H1 (cell line): ENCODE data around the gene OR10G7. TPM values are rescaled to one million over a fixed set of nuclear protein-coding genes. Genes with fewer than 3 reads are reported as not detected.
"Not testable (repeated sequence)": the region's sequence is repeated elsewhere in the genome, so short reads cannot be mapped to it uniquely, and the experiment has no call there.

Source experiments
- CTCF ChIA-PET: fragments of 300-600 bp; sonication (Branson Sonifier 250); formaldehyde crosslinking; loops from one replicate; lab custom pipeline; 2021; ENCODE audit not compliant: partially characterized antibody; lab: Charles Lee
- POLR2A ChIA-PET: fragments of 300-600 bp; sonication (Branson Sonifier 250); formaldehyde crosslinking; loops from one replicate; lab custom pipeline; 2021; ENCODE audit warnings: inconsistent platforms; ENCODE audit not compliant: partially characterized antibody; lab: Charles Lee
- DNase-seq, 2 experiments: peaks; one replicate each; pipeline versions ENCODE4 v3.0.0 to v3.0.0-alpha.2; 2010 to 2022; ENCODE audit warnings: low spot score in 2 of 2, low read depth in 1 of 2, mixed read lengths in 1 of 2
- FAIRE-seq: peaks from 2 replicates; lab custom pipeline; 2011; peaks lifted over from hg19 to GRCh38; lab: Jason Lieb, UNC
- H2AFZ ChIP-seq: 2 replicates; pipeline ENCODE4 v1.8.1; 2012; ENCODE audit warnings: low read length, inconsistent platforms
- H2AK5ac ChIP-seq: 2 replicates; pipeline ENCODE4 v1.6.1; 2013; ENCODE audit warnings: low read depth, low read length
- H2BK120ac ChIP-seq: replicated peaks from 2 replicates; pipeline ENCODE3; 2013; ENCODE audit warnings: low read depth, low read length, inconsistent platforms
- H2BK12ac ChIP-seq: 2 replicates; pipeline ENCODE4 v1.6.1; 2013; ENCODE audit warnings: low read depth, low read length
- H2BK15ac ChIP-seq: 2 replicates; pipeline ENCODE4 v1.6.1; 2013; ENCODE audit warnings: low read length
- H2BK20ac ChIP-seq: 2 replicates; pipeline ENCODE4 v1.6.1; 2013; ENCODE audit warnings: low read length
- H2BK5ac ChIP-seq: 2 replicates; pipeline ENCODE4 v1.6.1; 2013; ENCODE audit warnings: low read depth, low read length
- H3K14ac ChIP-seq: 2 replicates; pipeline ENCODE4 v1.6.1; 2013; ENCODE audit warnings: inconsistent platforms; ENCODE audit not compliant: insufficient read length
- H3K18ac ChIP-seq: 2 replicates; pipeline ENCODE4 v1.6.1; 2013; ENCODE audit warnings: low read length; ENCODE audit errors: extremely low read depth
- H3K23ac ChIP-seq: 2 replicates; pipeline ENCODE4 v1.6.1; 2013; ENCODE audit warnings: inconsistent platforms; ENCODE audit not compliant: insufficient read length
- H3K23me2 ChIP-seq: 2 replicates; pipeline ENCODE4 v1.6.1; 2013; ENCODE audit warnings: low read depth, low read length
- H3K27ac ChIP-seq: 2 replicates; pipeline ENCODE4 v1.6.1; 2011; ENCODE audit warnings: low read depth, low read length, inconsistent platforms
- H3K27me3 ChIP-seq, 4 experiments: replicated peaks in 1 of 4; 1 replicate in 1 of 4; 2 replicates in 3 of 4; pipeline versions ENCODE4 v1.6.1 to v1.8.1; 2011 to 2013; ENCODE audit warnings: low read length in 3 of 4, mild to moderate bottlenecking in 3 of 4, inconsistent platforms in 2 of 4, mixed read lengths in 2 of 4, moderate library complexity in 1 of 4; ENCODE audit not compliant: control insufficient read depth in 3 of 4, insufficient read depth in 3 of 4; ENCODE audit errors: extremely low read depth in 1 of 4
- H3K36me3 ChIP-seq, 4 experiments: 2 replicates each; pipeline versions ENCODE4 v1.6.1 to v1.8.1; 2011 to 2013; ENCODE audit warnings: mild to moderate bottlenecking in 4 of 4, low read length in 3 of 4, moderate library complexity in 2 of 4, control low read depth in 1 of 4, inconsistent platforms in 1 of 4; ENCODE audit not compliant: insufficient read depth in 4 of 4, control insufficient read depth in 2 of 4
- H3K4ac ChIP-seq: replicated peaks from 2 replicates; pipeline ENCODE3; 2013; ENCODE audit warnings: low read length, low read depth, mixed read lengths, inconsistent platforms; ENCODE audit not compliant: insufficient read length
- H3K4me1 ChIP-seq, 4 experiments: replicated peaks in 1 of 4; 1 replicate in 1 of 4; 2 replicates in 3 of 4; pipeline versions ENCODE4 v1.6.1 to v1.8.1; 2011 to 2013; ENCODE audit warnings: low read length in 3 of 4, inconsistent platforms in 2 of 4, mixed read lengths in 1 of 4; ENCODE audit not compliant: insufficient read depth in 4 of 4, control insufficient read depth in 3 of 4
- H3K4me2 ChIP-seq, 2 experiments: 2 replicates each; pipeline versions ENCODE4 v1.6.1 to v1.8.1; 2011 to 2013; ENCODE audit warnings: low read depth in 2 of 2, low read length in 2 of 2, control low read depth in 1 of 2, inconsistent platforms in 1 of 2, mild to moderate bottlenecking in 1 of 2; ENCODE audit not compliant: insufficient read depth in 1 of 2
- H3K4me3 ChIP-seq, 4 experiments: fragments of 200-600, 300-600 bp in 1 of 4; sonication (generic), shearing (Covaris generic), sonication (Bioruptor Twin) in 1 of 4; 2 replicates each; pipeline versions ENCODE4 v1.5.1 to v1.8.1; 2011 to 2016; ENCODE audit warnings: low read length in 4 of 4, low read depth in 3 of 4, control low read depth in 2 of 4, inconsistent platforms in 2 of 4, mild to moderate bottlenecking in 2 of 4, mixed read lengths in 1 of 4, moderate library complexity in 1 of 4; ENCODE audit not compliant: insufficient read depth in 2 of 4; ENCODE audit errors: extremely low read depth in 1 of 4
- H3K56ac ChIP-seq: replicated peaks from 2 replicates; pipeline ENCODE3; 2013; ENCODE audit warnings: low read depth, mild to moderate bottlenecking, mixed read lengths, low read length, inconsistent platforms; ENCODE audit not compliant: insufficient read length
- H3K79me1 ChIP-seq: 2 replicates; pipeline ENCODE4 v1.6.1; 2013; ENCODE audit warnings: low read depth, low read length, control low read depth
- H3K79me2 ChIP-seq, 2 experiments: 2 replicates each; pipeline versions ENCODE4 v1.6.1 to v1.8.1; 2012 to 2013; ENCODE audit warnings: low read length in 2 of 2, mild to moderate bottlenecking in 2 of 2, inconsistent platforms in 1 of 2; ENCODE audit not compliant: insufficient read depth in 2 of 2, control insufficient read depth in 1 of 2
- H3K9ac ChIP-seq, 4 experiments: replicated peaks in 1 of 4; 1 replicate in 1 of 4; 2 replicates in 3 of 4; pipeline versions ENCODE4 v1.6.1 to v1.8.1; 2011 to 2013; ENCODE audit warnings: low read depth in 3 of 4, low read length in 3 of 4, control low read depth in 2 of 4, mild to moderate bottlenecking in 2 of 4, moderate library complexity in 2 of 4, inconsistent platforms in 1 of 4; ENCODE audit errors: extremely low read depth in 1 of 4
- H3K9me3 ChIP-seq, 2 experiments: 2 replicates each; pipeline versions ENCODE4 v1.6.1 to v1.8.1; 2012 to 2013; ENCODE audit warnings: mild to moderate bottlenecking in 2 of 2, moderate library complexity in 2 of 2, control low read depth in 1 of 2, inconsistent platforms in 1 of 2, low read depth in 1 of 2, low read length in 1 of 2, mixed read lengths in 1 of 2; ENCODE audit not compliant: insufficient read depth in 2 of 2
- H4K20me1 ChIP-seq, 2 experiments: replicated peaks in 1 of 2; 2 replicates each; pipeline versions ENCODE3 to v1.8.1; 2011 to 2013; ENCODE audit warnings: inconsistent platforms in 2 of 2, low read length in 2 of 2, mild to moderate bottlenecking in 1 of 2; ENCODE audit not compliant: insufficient read depth in 2 of 2, control insufficient read depth in 1 of 2
- H4K5ac ChIP-seq: 2 replicates; pipeline ENCODE4 v1.6.1; 2013; ENCODE audit warnings: low read length, low read depth, mixed read lengths, inconsistent platforms; ENCODE audit not compliant: insufficient read length
- H4K8ac ChIP-seq: 2 replicates; pipeline ENCODE4 v1.8.0; 2013; ENCODE audit warnings: mild to moderate bottlenecking, moderate library complexity, low read length, inconsistent platforms; ENCODE audit not compliant: insufficient read depth; ENCODE audit errors: extremely low read depth
- H4K91ac ChIP-seq: replicated peaks from 2 replicates; pipeline ENCODE3; 2013; ENCODE audit warnings: low read length, mixed read lengths, inconsistent platforms; ENCODE audit not compliant: insufficient read length
- WGBS, 2 experiments: shearing (Covaris generic) in 1 of 2; methylation state at CpG; one replicate each; pipeline versions ENCODE4 v1.1.6 to v1.1.7; 2013 to 2015; ENCODE audit warnings: low lambda C conversion rate in 2 of 2, mixed read lengths in 2 of 2, inconsistent platforms in 1 of 2, low coverage in 1 of 2, missing lambda C conversion rate in 1 of 2; ENCODE audit not compliant: insufficient replicate concordance in 2 of 2, insufficient coverage in 1 of 2, insufficient read length in 1 of 2; ENCODE audit errors: extremely low coverage in 1 of 2, missing lambda C conversion rate in 1 of 2; 5-methylcytosine and 5-hydroxymethylcytosine counted together
- polyA plus RNA-seq, 7 experiments: library from polyadenylated mRNA; depleted of rRNA in 3 of 7; stranded (reverse) in 5 of 7; unstranded in 2 of 7; fragments of >200 nt in 5 of 7; fragments of 200-250 nt in 2 of 7; gene quantifications; 1 replicate in 5 of 7; 2 replicates in 1 of 7; 4 replicates in 1 of 7; pipeline versions ENCODE4 v1.2.1 to v1.2.3, GENCODE V29; 2011 to 2013; ENCODE audit warnings: missing spikeins in 2 of 7, mixed read lengths in 2 of 7
- total RNA-seq: library from RNA; stranded (reverse); fragmentation: NEBNext Ultra II Directional; extraction: Animal tissue kit (Norgen Biotek cat#: 25700); gene quantifications from 2 replicates; pipeline ENCODE4 v1.2.1, GENCODE V29; 2021

Gene OR10G7
- total and polyA plus RNA-seq, 2 of the 8 experiments (the other 6 are each of a cell fraction or from before 2014, with no cell fraction given) = not detected

DNA sequence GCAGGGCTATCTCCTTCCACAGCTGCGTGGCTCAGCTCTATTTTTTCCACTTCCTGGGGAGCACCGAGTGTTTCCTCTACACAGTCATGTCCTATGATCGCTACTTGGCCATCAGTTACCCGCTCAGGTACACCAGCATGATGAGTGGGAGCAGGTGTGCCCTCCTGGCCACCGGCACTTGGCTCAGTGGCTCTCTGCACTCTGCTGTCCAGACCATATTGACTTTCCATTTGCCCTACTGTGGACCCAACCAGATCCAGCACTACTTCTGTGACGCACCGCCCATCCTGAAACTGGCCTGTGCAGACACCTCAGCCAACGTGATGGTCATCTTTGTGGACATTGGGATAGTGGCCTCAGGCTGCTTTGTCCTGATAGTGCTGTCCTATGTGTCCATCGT is 25.3 kb downstream of the OR10G7 start:
- H3K23ac ChIP-seq, H3K56ac ChIP-seq, H4K5ac ChIP-seq, H3K4me3 ChIP-seq, H3K9me3 ChIP-seq, H3K14ac ChIP-seq, CTCF ChIA-PET, H3K79me1 ChIP-seq, H4K91ac ChIP-seq, H2BK120ac ChIP-seq, H3K27ac ChIP-seq, H2AK5ac ChIP-seq, H3K4me1 ChIP-seq, POLR2A ChIA-PET, H2BK15ac ChIP-seq, H2BK20ac ChIP-seq, H4K20me1 ChIP-seq, H3K79me2 ChIP-seq, H3K23me2 ChIP-seq, H2BK12ac ChIP-seq, H2BK5ac ChIP-seq, H3K18ac ChIP-seq, H3K4ac ChIP-seq, H3K4me2 ChIP-seq, H3K36me3 ChIP-seq, FAIRE-seq, DNase-seq, H4K8ac ChIP-seq, H2AFZ ChIP-seq, H3K9ac ChIP-seq, H3K27me3 ChIP-seq: not testable (repeated sequence)
- WGBS, 2 experiments = 98% methylated on average over 4 of the region's 9 CpGs; no CpG with 5 or more reads in 1 of the 2 experiments
